PC-9 (cell line): Measurements from ENCODE around the gene AMIGO1. TPM values are rescaled to one million over a fixed set of nuclear protein-coding genes. Genes with fewer than 3 reads are reported as not detected.

Experiments used
- BruUV-seq: library from RNA; stranded (reverse); fragments of 400-500 nt; replicated peaks from 2 replicates; lab custom pipeline; 2021; lab: Mats Ljungman, UMichigan
- CTCF ChIA-PET: fragments of 300-600 bp; sonication (Branson Sonifier 250); formaldehyde crosslinking; loops from one replicate; lab custom pipeline; 2022; ENCODE audit warnings: antibody characterized with exemption; lab: Charles Lee
- POLR2A ChIA-PET: fragments of 300-600 bp; sonication (Branson Sonifier 250); formaldehyde crosslinking; loops from one replicate; lab custom pipeline; 2022; ENCODE audit warnings: antibody characterized with exemption; ENCODE audit not compliant: unreplicated experiment; lab: Charles Lee
- DNase-seq, 2 experiments: peaks; one replicate each; pipeline versions ENCODE4 v3.0.0 to v3.0.0-alpha.2; 2015 to 2022; ENCODE audit warnings: mixed read lengths in 1 of 2
- H2AFZ ChIP-seq: fragments of 200-600 bp; sonication (generic); 2 replicates; pipeline ENCODE4 v1.8.1; 2017; ENCODE audit warnings: antibody characterized with exemption
- H3F3A ChIP-seq: fragments of 200-600 bp; sonication (generic); 2 replicates; pipeline ENCODE4 v1.8.1; 2017; ENCODE audit warnings: antibody characterized with exemption, mild to moderate bottlenecking, low read depth; ENCODE audit not compliant: insufficient read depth
- H3K27ac ChIP-seq: fragments of 200-600 bp; sonication (generic); 2 replicates; pipeline ENCODE4 v1.6.1; 2016; ENCODE audit warnings: mixed run types
- H3K27me3 ChIP-seq: fragments of 200-600 bp; sonication (generic); 2 replicates; pipeline ENCODE4 v1.6.1; 2016; ENCODE audit warnings: low read depth, mixed run types; ENCODE audit not compliant: insufficient read depth
- H3K36me3 ChIP-seq: fragments of 200-600 bp; sonication (generic); 2 replicates; pipeline ENCODE4 v1.6.1; 2016; ENCODE audit warnings: low read depth, mixed run types
- H3K4me1 ChIP-seq: fragments of 200-600 bp; sonication (generic); replicated peaks from 2 replicates; pipeline ENCODE4 v1.6.1; 2016; ENCODE audit warnings: mixed run types; ENCODE audit not compliant: insufficient read depth
- H3K4me2 ChIP-seq: fragments of 200-600 bp; sonication (generic); 2 replicates; pipeline ENCODE4 v1.6.1; 2017; ENCODE audit warnings: mixed run types
- H3K4me3 ChIP-seq: fragments of 200-600 bp; sonication (generic); 2 replicates; pipeline ENCODE4 v1.6.1; 2016; ENCODE audit warnings: mixed run types
- H3K79me2 ChIP-seq: fragments of 200-600 bp; sonication (generic); 2 replicates; pipeline ENCODE4 v1.6.1; 2017; ENCODE audit warnings: low read depth, mixed run types
- H3K9me2 ChIP-seq: fragments of 200-600 bp; sonication (generic); 2 replicates; pipeline ENCODE4 v1.8.1; 2017; ENCODE audit warnings: mild to moderate bottlenecking; ENCODE audit not compliant: insufficient read depth
- H3K9me3 ChIP-seq: fragments of 200-600 bp; sonication (generic); 2 replicates; pipeline ENCODE4 v1.8.1; 2016; ENCODE audit warnings: low read depth; ENCODE audit not compliant: insufficient read depth
- H4K20me1 ChIP-seq: fragments of 200-600 bp; sonication (generic); 2 replicates; pipeline ENCODE4 v1.8.1; 2017; ENCODE audit not compliant: insufficient read depth
- EZH2 ChIP-seq: fragments of 200-600 bp; sonication (generic); IDR thresholded peaks from 2 replicates; pipeline ENCODE4 v1.8.0; 2017; ENCODE audit warnings: antibody characterized with exemption, low read depth
- intact Hi-C: fragments of 100-400 bp; cut with micrococcal nuclease; formaldehyde crosslinking; loops from one replicate; pipeline ENCODE4 v1.10.0; 2022; ENCODE audit not compliant: unreplicated experiment
- total RNA-seq: library from RNA; stranded (reverse); gene quantifications from 2 replicates; pipeline ENCODE4 v1.2.3, GENCODE V29; 2021
- TF ChIP-seq, protein P1 (sequence below): fragments of 200-600 bp; sonication (generic); conservative IDR thresholded peaks from 2 replicates; pipeline ENCODE4 v1.6.1; 2017; ENCODE audit warnings: mixed run types, antibody characterized with exemption, mild to moderate bottlenecking, moderate library complexity

Gene AMIGO1
- total RNA-seq, 1 experiment from 2014 or later, result 4.2 TPM

DNA sequence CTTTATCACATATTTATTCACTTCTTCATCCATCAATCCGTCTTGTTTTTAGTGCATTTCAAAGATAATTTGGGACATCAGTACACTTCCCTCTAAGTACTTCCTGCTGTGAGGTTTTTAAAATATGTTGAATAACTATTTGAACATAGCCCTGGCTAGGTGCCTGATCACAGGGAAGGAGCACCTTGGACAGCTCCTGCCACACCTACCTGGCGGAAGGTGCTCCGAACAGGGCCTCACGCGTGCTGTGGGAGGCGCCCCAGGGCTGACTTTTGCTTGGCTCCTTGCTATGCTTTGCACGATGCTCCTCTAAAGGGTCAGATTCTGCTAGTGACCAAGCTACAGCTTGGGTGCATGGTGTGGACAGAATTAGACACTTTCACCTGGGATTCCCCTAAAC is 30.7 kb downstream of the AMIGO1 start:
- Histone ChIP-seq H2AFZ (no peak overlapping the region), H3K9me2 (no peaks in the 10 kb centered on the region), H4K20me1 (no peaks in the 10 kb centered on the region), H3K27me3 (peaks cover 74% of the 10 kb centered on the region), H3K4me3 (no peak overlapping the region), H3K27ac (no peak overlapping the region), H3K79me2 (no peaks in the 10 kb centered on the region), H3K4me2 (no peak overlapping the region), H3K4me1 (peaks cover 12% of the 10 kb centered on the region), H3K36me3 (no peaks in the 10 kb centered on the region), H3K9me3 (no peaks in the 10 kb centered on the region), H3F3A (no peaks in the 10 kb centered on the region)
- peak; percentile 53 to 67 for DNase-seq
- ChIA-PET POLR2A (no interaction called here), CTCF (no interaction called here)
- no peak for TF ChIP-seq EZH2
- TF ChIP-seq, protein P1, sequence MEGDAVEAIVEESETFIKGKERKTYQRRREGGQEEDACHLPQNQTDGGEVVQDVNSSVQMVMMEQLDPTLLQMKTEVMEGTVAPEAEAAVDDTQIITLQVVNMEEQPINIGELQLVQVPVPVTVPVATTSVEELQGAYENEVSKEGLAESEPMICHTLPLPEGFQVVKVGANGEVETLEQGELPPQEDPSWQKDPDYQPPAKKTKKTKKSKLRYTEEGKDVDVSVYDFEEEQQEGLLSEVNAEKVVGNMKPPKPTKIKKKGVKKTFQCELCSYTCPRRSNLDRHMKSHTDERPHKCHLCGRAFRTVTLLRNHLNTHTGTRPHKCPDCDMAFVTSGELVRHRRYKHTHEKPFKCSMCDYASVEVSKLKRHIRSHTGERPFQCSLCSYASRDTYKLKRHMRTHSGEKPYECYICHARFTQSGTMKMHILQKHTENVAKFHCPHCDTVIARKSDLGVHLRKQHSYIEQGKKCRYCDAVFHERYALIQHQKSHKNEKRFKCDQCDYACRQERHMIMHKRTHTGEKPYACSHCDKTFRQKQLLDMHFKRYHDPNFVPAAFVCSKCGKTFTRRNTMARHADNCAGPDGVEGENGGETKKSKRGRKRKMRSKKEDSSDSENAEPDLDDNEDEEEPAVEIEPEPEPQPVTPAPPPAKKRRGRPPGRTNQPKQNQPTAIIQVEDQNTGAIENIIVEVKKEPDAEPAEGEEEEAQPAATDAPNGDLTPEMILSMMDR, result no peak; the same call in 1 of the 2 replicates
- no TSS peak for BruUV-seq
- intact Hi-C loops, result no loop called here

- Histone ChIP-seq H3K4me1 (peaks cover 7% of the 10 kb centered on the region), H3K27me3 (peaks cover 83% of the 10 kb centered on the region), H3K4me2 (no peak overlapping the region), H3K79me2 (no peaks in the 10 kb centered on the region), H3K4me3 (no peak overlapping the region), H3K9me3 (no peaks in the 10 kb centered on the region), H2AFZ (no peak overlapping the region), H3K9me2 (no peaks in the 10 kb centered on the region), H3K27ac (no peak overlapping the region), H3F3A (no peaks in the 10 kb centered on the region), H3K36me3 (no peaks in the 10 kb centered on the region), H4K20me1 (no peaks in the 10 kb centered on the region)
- TF ChIP-seq, protein P1, result no peak
- TF ChIP-seq EZH2, result no peak
- no peak for DNase-seq
- intact Hi-C loops, result no loop called here
- CTCF ChIA-PET, result no interaction called here
- BruUV-seq, result no TSS peak
- POLR2A ChIA-PET, result no interaction called here
Observed at GRCh38 chr1:109477821-109478220, 31.7 kb downstream of the AMIGO1 start.

- no peaks in the 10 kb centered on the region for H4K20me1 ChIP-seq
- no peaks in the 10 kb centered on the region for H3K9me2 ChIP-seq
- CTCF ChIA-PET, result no interaction called here
- H3K27ac ChIP-seq, result no peak overlapping the region
- no TSS peak for BruUV-seq
- no peaks in the 10 kb centered on the region for H3F3A ChIP-seq
- H3K27me3 ChIP-seq, result peaks cover 86% of the 10 kb centered on the region
- TF ChIP-seq, protein P1, result no peak
- TF ChIP-seq EZH2, result no peak
- intact Hi-C loops, result no loop called here
- no peaks in the 10 kb centered on the region for H3K79me2 ChIP-seq
- H3K4me2 ChIP-seq, result no peak overlapping the region
- no peak overlapping the region for H2AFZ ChIP-seq
- H3K4me1 ChIP-seq, result peaks cover 7% of the 10 kb centered on the region
- H3K4me3 ChIP-seq, result no peak overlapping the region
- POLR2A ChIA-PET, result no interaction called here
- no peaks in the 10 kb centered on the region for H3K36me3 ChIP-seq
- DNase-seq, result no peak
- no peaks in the 10 kb centered on the region for H3K9me3 ChIP-seq
Observed at GRCh38 chr1:109476825-109477224, 32.7 kb downstream of the AMIGO1 start.
